ENCODE data around the gene DENND2C.

DENND2C gene

GRCh38 chr1:114540272-114540671 lies 129.6 kb downstream of the DENND2C start:
- no peak for DNase-seq

- DNase-seq: no peak
These were observed 133.8 kb downstream of the DENND2C start for GRCh38 chr1:114536043-114536442.

DNA sequence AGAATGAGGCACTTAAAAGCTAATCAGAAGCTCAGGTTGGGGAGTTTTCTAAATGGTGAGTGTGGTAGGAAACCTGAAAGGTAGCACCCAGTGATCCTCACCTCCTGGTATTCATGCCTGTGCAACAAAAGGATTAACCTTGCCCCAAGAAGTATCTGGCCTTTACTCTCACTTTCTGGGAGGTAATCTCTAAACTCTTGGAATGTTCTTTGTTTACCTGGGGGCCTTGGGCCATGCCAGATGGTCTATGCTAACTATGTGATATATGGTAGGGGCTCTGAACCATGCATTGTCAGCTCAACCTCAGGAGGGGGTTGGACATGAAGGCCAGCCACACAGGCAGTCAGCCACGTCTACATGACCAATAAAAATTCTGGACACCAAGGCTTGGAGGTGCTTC lies 134.4 kb downstream of the DENND2C start:
- no peak for DNase-seq
